Activated CD4-positive, alpha-beta T cell treated with anti-CD3 and anti-CD28 coated beads, Interleukin-2, amount 50 U/mL, for 1 hour (primary cell): ENCODE results near the gene UBR2.

Source experiments
- DNase-seq: peaks from one replicate; pipeline ENCODE4 v3.0.0-alpha.2; 2020

Gene UBR2

GRCh38 chr6:42563697-42564505 is at the start of gene UBR2:
Gene UBR2, plus strand, starts transcription at chr6:42564029. Its CDS starts 291 bp downstream, at chr6:42564320.
- DNase-seq: peak; percentile 89

- DNase-seq: no peak
These were observed 49.1 kb upstream of the UBR2 start for GRCh38 chr6:42514745-42515144.

- no peak for DNase-seq
These were observed 44.0 kb upstream of the UBR2 start for GRCh38 chr6:42519779-42520178.

GRCh38 chr6:42520786-42521607 is 42.8 kb upstream of the UBR2 start:
- DNase-seq: no peak

GRCh38 chr6:42522036-42522435 is 41.8 kb upstream of the UBR2 start:
- DNase-seq: no peak

GRCh38 chr6:42522942-42523814 is 40.7 kb upstream of the UBR2 start:
- DNase-seq: no peak

GRCh38 chr6:42525206-42525605 is 38.6 kb upstream of the UBR2 start:
- no peak for DNase-seq

GRCh38 chr6:42526616-42527015 is 37.2 kb upstream of the UBR2 start:
- no peak for DNase-seq

- DNase-seq: no peak
These were observed 36.6 kb upstream of the UBR2 start for GRCh38 chr6:42527204-42527603.

GRCh38 chr6:42530296-42530695 is 33.5 kb upstream of the UBR2 start:
- DNase-seq: no peak

- no peak for DNase-seq
These were observed 33.1 kb upstream of the UBR2 start for GRCh38 chr6:42530751-42531150.

GRCh38 chr6:42532038-42532669 is 31.7 kb upstream of the UBR2 start:
- no peak for DNase-seq

- no peak for DNase-seq
These were observed 30.0 kb upstream of the UBR2 start for GRCh38 chr6:42533794-42534193.

GRCh38 chr6:42537536-42537935 is 26.3 kb upstream of the UBR2 start:
- DNase-seq: no peak

GRCh38 chr6:42539135-42539534 is 24.7 kb upstream of the UBR2 start:
- no peak for DNase-seq

GRCh38 chr6:42545226-42545773 is 18.5 kb upstream of the UBR2 start:
- DNase-seq: no peak

GRCh38 chr6:42547407-42548329 is 16.2 kb upstream of the UBR2 start:
- DNase-seq: peak; percentile 85

GRCh38 chr6:42550277-42550676 is 13.6 kb upstream of the UBR2 start:
- no peak for DNase-seq

GRCh38 chr6:42551217-42551616 is 12.6 kb upstream of the UBR2 start:
- no peak for DNase-seq

GRCh38 chr6:42552380-42552779 is 11.4 kb upstream of the UBR2 start:
- no peak for DNase-seq
